Stimulated activated naive CD4-positive, alpha-beta T cell (primary cell): ENCODE data around the gene MGRN1.

Experiments
- DNase-seq, 6 experiments: peaks; one replicate each; lab custom pipeline; 2025; lab: John Stamatoyannopoulos, UW

The MGRN1 gene

GRCh38 chr16:4604401-4604800 lies 20.2 kb upstream of the MGRN1 start:
- DNase-seq = no peak

- DNase-seq = no peak
These were observed 18.3 kb upstream of the MGRN1 start for GRCh38 chr16:4606354-4606753.

- no peak for DNase-seq
These were observed 16.6 kb upstream of the MGRN1 start for GRCh38 chr16:4607841-4608703.

- DNase-seq = no peak
These were observed 16.0 kb upstream of the MGRN1 start for GRCh38 chr16:4608704-4608980.

GRCh38 chr16:4609200-4610010 lies 15.2 kb upstream of the MGRN1 start:
- DNase-seq = no peak

GRCh38 chr16:4610011-4611005 lies 14.3 kb upstream of the MGRN1 start:
- no peak for DNase-seq

- DNase-seq = no peak
These were observed 13.1 kb upstream of the MGRN1 start for GRCh38 chr16:4611337-4612021.

- no peak for DNase-seq
These were observed 12.1 kb upstream of the MGRN1 start for GRCh38 chr16:4612474-4612931.

- no peak for DNase-seq
These were observed 11.5 kb upstream of the MGRN1 start for GRCh38 chr16:4612977-4613635.

- DNase-seq = peak in 3 of 6 experiments; percentile 10 to 27 (median 20)
These were observed 10.7 kb upstream of the MGRN1 start for GRCh38 chr16:4613636-4614570.

- DNase-seq = peak; percentile 46 to 67 (median 54)
These were observed 9.8 kb upstream of the MGRN1 start, which contains the start of gene UBALD1 for GRCh38 chr16:4614571-4615383. Gene UBALD1 (minus strand): TSS chr16:4614888. CDS start chr16:4614797, 91 bp downstream.

GRCh38 chr16:4615384-4616046 lies 9.1 kb upstream of the MGRN1 start:
- peak in 2 of 6 experiments; percentile 33 to 42 for DNase-seq

- peak; percentile 94 to 99 (median 98) for DNase-seq
These were observed 8.4 kb upstream of the MGRN1 start for GRCh38 chr16:4616047-4616811.

- DNase-seq = no peak
These were observed 6.7 kb upstream of the MGRN1 start for GRCh38 chr16:4617880-4618279.

GRCh38 chr16:4618645-4619418 lies 5.8 kb upstream of the MGRN1 start:
- no peak for DNase-seq

GRCh38 chr16:4623593-4623992 lies 1.0 kb upstream of the MGRN1 start:
- DNase-seq = no peak
